Fibroblast of mammary gland (primary cell): ENCODE measurements around the gene IL1RAPL1.
A peak's percentile ranks its signal among the peaks of the same experiment; 100 is the strongest.

ENCODE experiments used
- DNase-seq: peaks from one replicate; pipeline ENCODE4 v3.0.0-alpha.2; 2010; ENCODE audit warnings: low read depth
- H3K4me3 ChIP-seq: 2 replicates; pipeline ENCODE4 v1.5.1; 2011; ENCODE audit warnings: low read depth, mild to moderate bottlenecking, low read length, moderate library complexity; ENCODE audit not compliant: control insufficient read depth
- TF ChIP-seq, protein P1 (sequence below): conservative IDR thresholded peaks from 2 replicates; pipeline ENCODE4 v1.5.1; 2011; ENCODE audit warnings: low read depth, low read length, inconsistent platforms; ENCODE audit not compliant: control insufficient read depth, insufficient read depth

IL1RAPL1 gene

DNA sequence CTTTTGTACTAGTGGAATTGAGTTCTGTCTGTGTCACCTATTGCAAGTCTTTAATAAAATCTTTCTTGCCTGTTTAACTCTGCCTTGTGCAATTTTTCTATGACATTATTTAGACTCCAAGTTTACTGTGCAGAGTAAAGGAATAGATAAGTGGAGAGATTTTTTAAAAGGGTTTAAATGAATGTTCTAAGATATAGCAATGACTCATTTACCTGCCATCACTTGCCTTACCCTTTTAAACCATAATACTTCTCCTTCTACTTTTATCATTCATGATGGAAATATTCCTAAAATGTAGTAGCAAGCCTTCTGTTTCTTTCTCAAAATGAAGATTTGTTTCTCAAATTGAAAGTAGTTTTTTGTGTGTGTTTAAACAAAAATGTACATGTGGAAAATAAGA lies 845.3 kb downstream of the IL1RAPL1 start:
- H3K4me3 ChIP-seq = no peak overlapping the region
- TF ChIP-seq, protein P1, sequence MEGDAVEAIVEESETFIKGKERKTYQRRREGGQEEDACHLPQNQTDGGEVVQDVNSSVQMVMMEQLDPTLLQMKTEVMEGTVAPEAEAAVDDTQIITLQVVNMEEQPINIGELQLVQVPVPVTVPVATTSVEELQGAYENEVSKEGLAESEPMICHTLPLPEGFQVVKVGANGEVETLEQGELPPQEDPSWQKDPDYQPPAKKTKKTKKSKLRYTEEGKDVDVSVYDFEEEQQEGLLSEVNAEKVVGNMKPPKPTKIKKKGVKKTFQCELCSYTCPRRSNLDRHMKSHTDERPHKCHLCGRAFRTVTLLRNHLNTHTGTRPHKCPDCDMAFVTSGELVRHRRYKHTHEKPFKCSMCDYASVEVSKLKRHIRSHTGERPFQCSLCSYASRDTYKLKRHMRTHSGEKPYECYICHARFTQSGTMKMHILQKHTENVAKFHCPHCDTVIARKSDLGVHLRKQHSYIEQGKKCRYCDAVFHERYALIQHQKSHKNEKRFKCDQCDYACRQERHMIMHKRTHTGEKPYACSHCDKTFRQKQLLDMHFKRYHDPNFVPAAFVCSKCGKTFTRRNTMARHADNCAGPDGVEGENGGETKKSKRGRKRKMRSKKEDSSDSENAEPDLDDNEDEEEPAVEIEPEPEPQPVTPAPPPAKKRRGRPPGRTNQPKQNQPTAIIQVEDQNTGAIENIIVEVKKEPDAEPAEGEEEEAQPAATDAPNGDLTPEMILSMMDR = no peak
- DNase-seq = no peak

DNA sequence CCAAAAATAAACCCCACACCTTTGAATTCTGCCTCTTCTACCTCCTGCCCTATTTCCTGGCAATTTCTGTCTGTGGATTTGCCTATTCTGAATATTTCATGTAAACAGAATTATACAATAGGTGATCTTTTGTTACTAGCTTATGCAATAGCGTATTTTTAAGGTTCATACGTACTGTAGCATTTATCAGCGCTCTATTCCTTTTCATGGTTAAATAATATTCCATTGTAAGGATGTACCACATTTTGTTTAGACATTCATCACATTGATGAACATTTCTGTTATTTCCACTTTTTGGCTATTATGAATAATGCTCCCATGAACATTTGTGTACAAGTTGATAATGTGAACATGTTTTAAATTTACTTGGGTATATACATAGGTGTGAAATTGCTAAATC lies 847.7 kb downstream of the IL1RAPL1 start:
- no peak for DNase-seq
- H3K4me3 ChIP-seq = no peak overlapping the region
- TF ChIP-seq, protein P1 = no peak

DNA sequence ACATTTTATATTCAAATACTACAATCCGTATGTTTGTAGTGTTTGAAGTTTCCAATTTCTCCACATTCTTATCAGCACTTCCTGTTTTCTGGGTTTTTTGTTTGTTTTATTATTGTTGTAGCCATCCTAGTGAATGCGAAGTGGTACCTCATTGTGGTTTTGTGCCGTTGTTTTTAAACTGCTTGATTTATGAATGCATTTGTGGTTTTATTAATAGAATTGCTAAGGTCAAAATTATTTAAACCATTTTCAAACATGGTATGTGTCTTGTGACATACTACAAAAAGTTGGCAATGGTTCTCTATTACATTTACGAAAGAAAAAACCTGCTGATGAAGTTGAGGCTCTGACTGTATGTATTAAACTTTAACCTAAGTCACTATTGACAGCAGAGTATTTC lies 848.1 kb downstream of the IL1RAPL1 start:
- no peak overlapping the region for H3K4me3 ChIP-seq
- DNase-seq = no peak
- TF ChIP-seq, protein P1 = no peak

DNA sequence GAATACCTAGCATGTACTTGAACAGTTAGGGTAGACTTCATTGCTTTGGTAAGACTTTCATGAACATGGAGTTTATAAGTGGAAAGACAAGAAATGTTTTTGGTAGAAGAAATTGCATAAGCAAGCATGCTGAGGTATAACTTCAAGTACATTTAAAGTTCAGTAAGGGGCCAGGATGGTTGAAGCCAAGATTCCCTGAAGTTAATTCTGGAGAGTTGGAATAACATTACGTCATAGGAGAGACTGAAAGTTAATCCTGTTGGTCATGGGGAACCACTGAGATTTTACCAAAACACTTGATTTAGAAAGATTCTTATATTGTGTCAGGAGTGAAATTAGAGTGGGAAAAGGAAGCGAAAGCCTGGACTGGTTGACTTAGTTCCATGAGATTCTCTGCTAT lies 860.6 kb downstream of the IL1RAPL1 start:
- TF ChIP-seq, protein P1 = no peak
- DNase-seq = no peak
- no peak overlapping the region for H3K4me3 ChIP-seq

DNA sequence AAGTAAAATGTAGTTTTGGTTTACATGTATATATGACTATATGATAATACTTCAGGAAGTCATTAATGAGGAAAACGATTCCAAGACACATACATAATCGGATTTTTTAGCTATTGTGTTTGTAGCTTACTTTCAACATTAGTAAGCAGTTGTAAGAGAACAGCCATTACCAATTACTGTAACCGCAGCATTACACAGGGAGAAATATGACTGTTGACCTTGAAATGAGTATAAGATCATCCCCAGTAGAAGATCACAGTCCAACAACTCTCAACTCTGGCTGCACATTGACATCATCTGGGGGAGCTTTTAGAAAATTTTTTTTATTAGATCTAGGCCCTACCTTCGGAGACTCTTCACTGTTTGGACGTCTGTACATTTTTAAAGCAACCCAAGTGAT lies 866.1 kb downstream of the IL1RAPL1 start:
- peak; percentile 47 for DNase-seq
- H3K4me3 ChIP-seq = no peak overlapping the region
- TF ChIP-seq, protein P1 = no peak

DNA sequence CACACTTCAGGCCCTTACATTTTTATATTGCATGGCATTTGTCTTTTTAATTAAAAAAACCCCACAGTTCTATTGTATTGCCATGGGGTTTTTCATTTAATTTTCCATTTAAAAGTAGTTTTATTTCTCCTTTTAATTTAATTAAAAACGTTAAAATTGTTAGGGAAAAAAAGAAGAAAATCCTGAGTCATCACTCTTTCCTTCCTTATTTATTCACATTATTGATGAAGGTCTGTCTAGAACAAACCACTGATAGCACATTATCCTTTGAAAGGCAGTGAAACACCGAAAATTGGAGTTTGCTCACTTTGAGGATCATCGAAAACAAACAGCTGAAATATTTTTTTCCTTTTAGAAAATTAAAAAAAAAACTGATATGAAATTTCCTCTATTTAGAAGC lies 868.5 kb downstream of the IL1RAPL1 start:
- TF ChIP-seq, protein P1 = no peak
- no peak overlapping the region for H3K4me3 ChIP-seq
- no peak for DNase-seq

DNA sequence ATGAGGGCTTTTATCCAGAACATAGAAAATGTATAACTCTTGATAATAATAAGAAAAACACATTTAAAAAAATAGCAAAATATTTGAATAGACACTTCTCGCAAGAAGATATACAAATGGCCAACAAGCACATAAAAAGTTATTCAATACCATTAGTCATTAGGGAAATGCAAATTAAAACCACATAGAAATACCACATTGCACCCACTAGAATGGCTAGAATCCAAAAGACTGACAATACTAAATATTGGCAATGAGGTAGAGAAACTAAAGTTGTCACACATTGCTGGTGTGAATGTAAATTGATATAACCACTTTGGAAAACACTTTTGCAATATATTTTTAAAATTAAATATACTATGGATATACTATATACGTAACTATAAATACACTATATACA lies 873.8 kb downstream of the IL1RAPL1 start:
- DNase-seq = peak; percentile 6
- H3K4me3 ChIP-seq = no peak overlapping the region
- TF ChIP-seq, protein P1 = no peak
